ENCODE results near the gene CENATAC. TPM values are rescaled to one million over a fixed set of nuclear protein-coding genes. Genes with fewer than 3 reads are reported as not detected.
A peak's percentile ranks its signal among the peaks of the same experiment; 100 is the strongest.
"Not testable (repeated sequence)": the region's sequence is repeated elsewhere in the genome, so short reads cannot be mapped to it uniquely, and the experiment has no call there.

Gene CENATAC
- total RNA-seq, 1 donor from 2014 or later: 8.4 TPM

DNA sequence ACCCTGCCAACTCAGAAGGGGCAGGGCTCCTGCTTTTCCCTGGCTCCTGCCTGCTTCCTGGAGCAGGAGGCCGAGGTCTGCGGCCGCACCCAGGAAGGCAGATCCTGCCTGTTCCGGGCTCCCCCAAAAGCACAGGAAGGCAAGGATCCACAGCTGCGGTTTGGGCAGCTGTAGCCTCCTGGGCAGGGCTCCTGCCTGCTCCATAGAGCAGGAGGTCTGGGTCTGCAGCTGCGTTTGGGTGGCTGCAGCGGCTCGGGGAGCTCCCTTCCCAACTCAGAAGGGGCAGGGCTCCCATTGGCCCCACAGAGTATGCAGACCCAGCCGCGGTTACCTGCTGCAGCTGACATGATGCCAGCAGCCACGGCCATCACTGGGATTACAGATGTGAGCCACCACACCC is 36.3 kb upstream of the CENATAC start:
- Histone ChIP-seq H3K36me3 (ENCODE audit: control insufficient read depth in 3 of 3, insufficient read depth in 3 of 3, low read length in 3 of 3) (no peaks in the 10 kb centered on the region), H3K4me1 (ENCODE audit: control insufficient read depth in 3 of 3, insufficient read depth in 3 of 3, low read length in 3 of 3) (peaks cover 0 to 4% (median 0%) of the 10 kb centered on the region in 3 donors), H3K27me3 (ENCODE audit: control insufficient read depth in 3 of 3, insufficient read depth in 3 of 3, low read length in 3 of 3) (peaks cover 0 to 4% (median 0%) of the 10 kb centered on the region in 3 donors), H3K9ac (ENCODE audit: low read depth in 1 of 3, low read length in 3 of 3) (no peak overlapping the region), H3K27ac (ENCODE audit: low read depth, low read length) (no peak overlapping the region), H3K4me3 (ENCODE audit: low read length in 3 of 3) (no peak overlapping the region), H3K9me3 (ENCODE audit: control insufficient read depth in 3 of 3, low read length in 3 of 3) (no peaks in the 10 kb centered on the region)

DNA sequence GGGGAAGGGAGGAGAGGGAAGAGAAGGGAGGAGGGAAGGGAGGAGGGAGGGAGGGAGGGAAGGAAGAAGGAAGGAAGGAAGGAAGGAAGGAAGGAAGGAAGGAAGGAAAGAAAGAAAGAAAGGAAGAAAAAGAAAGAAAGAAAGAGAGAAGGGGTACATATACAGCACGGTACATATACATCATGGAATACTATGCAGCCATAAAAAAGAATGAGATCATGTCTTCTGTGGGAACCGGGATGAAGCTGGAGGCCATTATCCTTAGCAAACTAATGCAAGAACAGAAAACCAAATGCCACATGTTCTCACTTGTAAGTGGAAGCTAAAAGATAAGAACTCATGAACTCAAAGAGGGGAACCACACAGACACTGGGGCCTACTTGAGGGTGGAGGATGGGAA is 28.4 kb upstream of the CENATAC start:
- not testable (repeated sequence) for H3K9me3 ChIP-seq (ENCODE audit: control insufficient read depth in 3 of 3, low read length in 3 of 3); H3K27me3 ChIP-seq (ENCODE audit: control insufficient read depth in 3 of 3, insufficient read depth in 3 of 3, low read length in 3 of 3); H3K27ac ChIP-seq (ENCODE audit: low read depth, low read length); H3K9ac ChIP-seq (ENCODE audit: low read depth in 1 of 3, low read length in 3 of 3); H3K36me3 ChIP-seq (ENCODE audit: control insufficient read depth in 3 of 3, insufficient read depth in 3 of 3, low read length in 3 of 3); H3K4me3 ChIP-seq (ENCODE audit: low read length in 3 of 3); H3K4me1 ChIP-seq (ENCODE audit: control insufficient read depth in 3 of 3, insufficient read depth in 3 of 3, low read length in 3 of 3)

DNA sequence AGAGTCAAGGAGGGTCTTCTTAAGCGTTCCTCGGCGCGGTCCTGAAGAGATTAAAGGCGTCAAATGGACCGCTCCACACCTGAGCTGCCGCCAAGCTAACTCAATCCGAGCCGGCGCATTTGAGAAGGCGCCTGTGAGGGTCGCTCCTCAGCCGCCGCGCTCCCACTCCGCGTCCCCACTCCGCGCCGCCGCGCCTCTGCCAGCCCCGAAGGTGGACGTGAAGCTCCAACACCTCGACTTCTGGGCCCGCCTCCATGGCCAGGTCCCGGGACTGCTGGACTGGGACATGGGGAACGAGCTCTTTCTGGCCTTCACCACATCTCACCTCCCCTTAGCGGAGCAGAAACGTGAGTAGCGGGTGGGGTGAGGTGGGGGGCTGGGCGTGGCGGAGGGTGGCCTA is 26.3 kb upstream of the CENATAC start, which contains the start of gene FOXR1:
Gene FOXR1 (plus strand): TSS at position 116 of the 400 bp plus-strand sequence. CDS start 171 bp downstream, at position 287.
- Histone ChIP-seq H3K27me3 (ENCODE audit: control insufficient read depth in 3 of 3, insufficient read depth in 3 of 3, low read length in 3 of 3) (peaks cover 2 to 5% (median 3%) of the 10 kb centered on the region in 3 donors), H3K36me3 (ENCODE audit: control insufficient read depth in 3 of 3, insufficient read depth in 3 of 3, low read length in 3 of 3) (no peaks in the 10 kb centered on the region), H3K27ac (ENCODE audit: low read depth, low read length) (no peak within 1 kb of the TSS), H3K9ac (ENCODE audit: low read depth in 1 of 3, low read length in 3 of 3) (no peak within 1 kb of the TSS), H3K9me3 (ENCODE audit: control insufficient read depth in 3 of 3, low read length in 3 of 3) (no peaks in the 10 kb centered on the region), H3K4me3 (ENCODE audit: low read length in 3 of 3) (no peak within 1 kb of the TSS), H3K4me1 (ENCODE audit: control insufficient read depth in 3 of 3, insufficient read depth in 3 of 3, low read length in 3 of 3) (no peaks in the 10 kb centered on the region)

DNA sequence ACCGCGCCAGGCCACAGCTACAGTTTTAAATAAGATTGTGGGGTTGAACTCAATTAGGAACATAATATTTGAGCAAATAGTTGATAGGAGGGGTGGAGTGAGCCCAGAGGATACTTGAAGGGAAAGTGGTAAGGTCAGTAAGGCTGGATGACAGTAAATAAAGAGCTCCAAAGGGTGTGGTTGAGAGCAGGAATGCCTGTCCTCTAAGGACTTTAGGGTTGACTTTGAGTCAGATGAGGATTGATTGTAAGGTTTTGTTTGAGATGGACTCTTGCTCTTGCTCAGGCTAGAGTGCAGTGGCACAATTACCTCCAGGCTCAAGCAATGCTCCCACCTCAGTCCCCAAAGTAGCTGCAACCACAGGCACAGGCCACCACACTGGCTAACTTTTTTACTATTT is 24.0 kb upstream of the CENATAC start:
- no peaks in the 10 kb centered on the region for H3K36me3 ChIP-seq (ENCODE audit: control insufficient read depth in 3 of 3, insufficient read depth in 3 of 3, low read length in 3 of 3)
- H3K9me3 ChIP-seq (ENCODE audit: control insufficient read depth in 3 of 3, low read length in 3 of 3): no peaks in the 10 kb centered on the region
- H3K27me3 ChIP-seq (ENCODE audit: control insufficient read depth in 3 of 3, insufficient read depth in 3 of 3, low read length in 3 of 3): peaks cover 2 to 5% (median 3%) of the 10 kb centered on the region in 3 donors
- no peaks in the 10 kb centered on the region for H3K4me1 ChIP-seq (ENCODE audit: control insufficient read depth in 3 of 3, insufficient read depth in 3 of 3, low read length in 3 of 3)
- H3K4me3 ChIP-seq (ENCODE audit: low read length in 3 of 3): no peak overlapping the region
- H3K27ac ChIP-seq (ENCODE audit: low read depth, low read length): no peak overlapping the region
- H3K9ac ChIP-seq (ENCODE audit: low read depth in 1 of 3, low read length in 3 of 3): no peak overlapping the region

DNA sequence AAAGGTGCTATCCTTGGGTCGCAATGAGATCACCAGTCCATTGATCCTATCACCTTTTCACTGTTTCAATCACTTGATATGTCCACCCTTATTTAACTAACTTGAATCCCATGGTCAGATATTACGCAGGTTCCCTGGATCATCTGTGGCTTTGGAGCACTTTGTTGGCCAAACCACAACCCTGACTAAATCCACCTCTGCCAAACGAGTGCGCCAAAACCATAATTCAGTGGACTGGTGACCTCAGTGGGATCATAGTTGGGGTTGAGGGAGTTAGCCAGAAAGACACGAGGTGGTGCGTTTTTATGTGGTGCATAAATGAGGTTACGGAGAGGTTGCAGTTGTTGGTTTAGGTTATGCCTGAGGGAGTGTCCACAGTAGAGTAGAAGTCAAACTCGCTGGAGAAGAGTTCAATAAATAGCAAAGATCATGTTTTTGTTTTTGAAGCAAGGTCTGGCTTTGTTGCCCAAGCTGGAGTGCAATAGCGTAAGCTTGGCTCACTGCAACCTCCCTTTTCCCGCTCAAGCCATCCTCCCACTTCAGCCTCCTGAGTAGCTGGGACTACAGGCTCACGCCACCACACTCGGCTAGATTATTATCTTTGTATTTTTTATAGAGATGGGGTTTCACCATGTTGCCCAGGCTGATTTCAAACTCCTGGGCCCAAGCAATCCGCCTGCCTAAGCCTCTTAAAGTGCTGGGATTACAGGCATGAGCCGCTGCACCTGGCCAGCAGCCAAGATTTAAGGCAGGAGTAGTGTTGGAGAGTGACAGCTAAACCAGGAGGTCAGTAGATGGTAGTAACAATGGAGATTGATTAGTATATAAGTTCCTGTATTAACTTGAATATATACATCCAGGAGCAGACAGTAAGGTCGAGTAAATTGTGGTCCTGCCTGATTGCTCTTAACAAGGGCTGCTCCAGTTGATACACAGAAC is 21.9 kb upstream of the CENATAC start:
- no peak overlapping the region for H3K4me3 ChIP-seq (ENCODE audit: low read length in 3 of 3)
- peaks cover 0 to 5% (median 2%) of the 10 kb centered on the region in 3 donors for H3K27me3 ChIP-seq (ENCODE audit: control insufficient read depth in 3 of 3, insufficient read depth in 3 of 3, low read length in 3 of 3)
- H3K9ac ChIP-seq (ENCODE audit: low read depth in 1 of 3, low read length in 3 of 3): no peak overlapping the region
- H3K9me3 ChIP-seq (ENCODE audit: control insufficient read depth in 3 of 3, low read length in 3 of 3): no peaks in the 10 kb centered on the region
- peaks cover 3 to 7% (median 5%) of the 10 kb centered on the region in 3 donors for H3K4me1 ChIP-seq (ENCODE audit: control insufficient read depth in 3 of 3, insufficient read depth in 3 of 3, low read length in 3 of 3)
- no peaks in the 10 kb centered on the region for H3K36me3 ChIP-seq (ENCODE audit: control insufficient read depth in 3 of 3, insufficient read depth in 3 of 3, low read length in 3 of 3)
- no peak overlapping the region for H3K27ac ChIP-seq (ENCODE audit: low read depth, low read length)

DNA sequence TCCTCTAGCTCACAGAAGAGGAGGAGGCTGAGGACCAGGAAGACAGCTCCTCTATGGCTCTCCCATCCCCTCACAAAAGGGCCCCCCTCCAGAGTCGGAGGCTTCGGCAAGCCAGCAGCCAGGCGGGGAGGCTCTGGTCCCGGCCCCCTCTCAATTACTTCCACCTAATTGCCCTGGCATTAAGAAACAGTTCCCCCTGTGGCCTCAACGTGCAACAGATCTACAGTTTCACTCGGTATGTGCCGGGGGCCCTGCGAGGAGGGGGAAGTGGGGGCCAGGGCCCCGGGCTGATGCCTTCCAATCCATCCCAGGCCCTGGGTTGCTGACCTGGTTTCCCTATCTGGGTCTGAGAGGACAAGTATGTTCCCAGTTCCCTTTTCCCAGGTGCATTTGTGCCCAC is 18.5 kb upstream of the CENATAC start:
- Histone ChIP-seq H3K27ac (ENCODE audit: low read depth, low read length) (no peak overlapping the region), H3K36me3 (ENCODE audit: control insufficient read depth in 3 of 3, insufficient read depth in 3 of 3, low read length in 3 of 3) (no peaks in the 10 kb centered on the region), H3K4me1 (ENCODE audit: control insufficient read depth in 3 of 3, insufficient read depth in 3 of 3, low read length in 3 of 3) (peaks cover 3 to 8% (median 8%) of the 10 kb centered on the region in 3 donors), H3K9ac (ENCODE audit: low read depth in 1 of 3, low read length in 3 of 3) (no peak overlapping the region), H3K9me3 (ENCODE audit: control insufficient read depth in 3 of 3, low read length in 3 of 3) (no peaks in the 10 kb centered on the region), H3K4me3 (ENCODE audit: low read length in 3 of 3) (no peak overlapping the region), H3K27me3 (ENCODE audit: control insufficient read depth in 3 of 3, insufficient read depth in 3 of 3, low read length in 3 of 3) (no peaks in the 10 kb centered on the region)

DNA sequence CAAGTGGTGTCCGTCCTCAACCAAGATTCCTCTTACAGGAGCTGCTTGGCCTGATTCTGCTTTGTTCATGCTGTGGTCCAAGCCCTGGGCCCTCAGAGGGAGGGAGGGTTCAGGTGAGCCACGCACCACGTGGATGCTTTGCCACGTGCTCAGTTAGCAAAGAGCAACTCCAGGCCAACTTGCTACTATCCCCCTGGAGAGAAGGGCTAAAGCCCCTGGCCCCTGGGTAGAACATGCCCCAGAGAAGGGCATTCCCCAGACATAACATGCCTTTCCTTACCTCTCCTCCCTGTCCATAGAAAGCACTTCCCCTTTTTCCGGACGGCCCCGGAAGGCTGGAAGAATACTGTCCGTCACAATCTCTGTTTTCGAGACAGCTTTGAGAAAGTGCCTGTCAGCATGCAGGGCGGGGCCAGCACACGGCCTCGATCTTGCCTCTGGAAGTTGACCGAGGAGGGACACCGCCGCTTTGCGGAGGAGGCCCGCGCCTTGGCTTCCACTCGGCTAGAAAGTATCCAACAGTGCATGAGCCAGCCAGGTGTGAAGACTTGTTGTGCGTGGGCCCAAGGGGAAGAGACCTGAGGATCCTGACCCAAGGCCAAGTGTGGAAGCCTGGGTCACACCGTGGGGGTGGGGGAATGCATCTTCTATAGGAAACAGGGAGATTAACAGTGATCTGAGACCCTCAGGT is 17.6 kb upstream of the CENATAC start:
- peak overlapping the region; percentile 12 to 43 (median 41) for H3K4me3 ChIP-seq (ENCODE audit: low read length in 3 of 3)
- peaks cover 8 to 15% (median 13%) of the 10 kb centered on the region in 3 donors for H3K4me1 ChIP-seq (ENCODE audit: control insufficient read depth in 3 of 3, insufficient read depth in 3 of 3, low read length in 3 of 3)
- no peaks in the 10 kb centered on the region for H3K36me3 ChIP-seq (ENCODE audit: control insufficient read depth in 3 of 3, insufficient read depth in 3 of 3, low read length in 3 of 3)
- H3K9me3 ChIP-seq (ENCODE audit: control insufficient read depth in 3 of 3, low read length in 3 of 3): no peaks in the 10 kb centered on the region
- no peaks in the 10 kb centered on the region for H3K27me3 ChIP-seq (ENCODE audit: control insufficient read depth in 3 of 3, insufficient read depth in 3 of 3, low read length in 3 of 3)
- H3K27ac ChIP-seq (ENCODE audit: low read depth, low read length): no peak overlapping the region
- peak overlapping the region in 1 of 3 donors; percentile 45 for H3K9ac ChIP-seq (ENCODE audit: low read depth in 1 of 3, low read length in 3 of 3)

DNA sequence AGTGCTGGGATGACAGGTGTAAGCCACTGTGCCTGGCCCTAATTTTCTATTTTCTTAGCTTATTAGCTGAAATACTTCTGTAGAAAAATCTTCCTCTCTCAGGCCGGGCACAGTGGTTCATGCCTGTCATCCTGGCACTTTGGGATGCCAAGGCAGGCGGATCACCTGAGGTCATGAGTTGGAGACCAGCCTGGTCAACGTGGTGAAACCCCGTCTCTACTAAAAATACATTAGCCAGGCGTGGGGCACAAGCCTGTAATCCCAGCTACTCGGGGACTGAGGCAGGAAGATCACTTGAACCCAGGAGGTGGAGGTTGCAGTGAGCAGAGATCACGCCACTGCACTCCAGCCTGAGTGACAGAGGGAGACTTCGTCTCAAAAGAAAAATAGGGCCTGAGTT is 13.6 kb upstream of the CENATAC start:
- peak overlapping the region in 1 of 3 donors; percentile 73 for H3K9ac ChIP-seq (ENCODE audit: low read depth in 1 of 3, low read length in 3 of 3)
- H3K27me3 ChIP-seq (ENCODE audit: control insufficient read depth in 3 of 3, insufficient read depth in 3 of 3, low read length in 3 of 3); H3K4me3 ChIP-seq (ENCODE audit: low read length in 3 of 3); H3K36me3 ChIP-seq (ENCODE audit: control insufficient read depth in 3 of 3, insufficient read depth in 3 of 3, low read length in 3 of 3); H3K9me3 ChIP-seq (ENCODE audit: control insufficient read depth in 3 of 3, low read length in 3 of 3): not testable (repeated sequence)
- H3K27ac ChIP-seq (ENCODE audit: low read depth, low read length): peak overlapping the region; percentile 69
- peaks cover 8 to 15% (median 13%) of the 10 kb centered on the region in 3 donors for H3K4me1 ChIP-seq (ENCODE audit: control insufficient read depth in 3 of 3, insufficient read depth in 3 of 3, low read length in 3 of 3)

DNA sequence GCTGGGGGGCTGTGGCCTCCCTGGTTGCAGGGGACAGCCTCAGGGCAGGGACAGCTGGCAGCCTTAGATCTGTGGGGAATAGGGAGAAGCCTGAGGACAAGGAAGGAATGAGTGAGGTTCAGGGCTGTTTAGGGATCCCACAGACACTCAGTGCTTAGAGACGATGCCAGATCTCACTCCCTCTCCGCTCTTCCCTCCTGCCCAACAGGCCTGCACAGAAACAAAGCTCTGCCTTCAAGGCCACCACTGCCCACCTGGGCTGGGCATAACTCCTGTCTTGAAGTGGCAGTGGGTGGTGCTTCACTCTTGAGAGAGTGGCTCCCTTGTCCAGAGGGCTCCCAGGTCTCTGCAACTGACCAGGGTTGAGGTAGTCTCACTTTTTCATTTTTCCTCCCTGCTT is 13.1 kb upstream of the CENATAC start:
- Histone ChIP-seq H3K36me3 (ENCODE audit: control insufficient read depth in 3 of 3, insufficient read depth in 3 of 3, low read length in 3 of 3) (no peaks in the 10 kb centered on the region), H3K9ac (ENCODE audit: low read depth in 1 of 3, low read length in 3 of 3) (peak overlapping the region in 1 of 3 donors; percentile 73), H3K4me3 (ENCODE audit: low read length in 3 of 3) (no peak overlapping the region), H3K27me3 (ENCODE audit: control insufficient read depth in 3 of 3, insufficient read depth in 3 of 3, low read length in 3 of 3) (no peaks in the 10 kb centered on the region), H3K9me3 (ENCODE audit: control insufficient read depth in 3 of 3, low read length in 3 of 3) (no peaks in the 10 kb centered on the region), H3K4me1 (ENCODE audit: control insufficient read depth in 3 of 3, insufficient read depth in 3 of 3, low read length in 3 of 3) (peaks cover 8 to 15% (median 13%) of the 10 kb centered on the region in 3 donors), H3K27ac (ENCODE audit: low read depth, low read length) (peak overlapping the region; percentile 69)

DNA sequence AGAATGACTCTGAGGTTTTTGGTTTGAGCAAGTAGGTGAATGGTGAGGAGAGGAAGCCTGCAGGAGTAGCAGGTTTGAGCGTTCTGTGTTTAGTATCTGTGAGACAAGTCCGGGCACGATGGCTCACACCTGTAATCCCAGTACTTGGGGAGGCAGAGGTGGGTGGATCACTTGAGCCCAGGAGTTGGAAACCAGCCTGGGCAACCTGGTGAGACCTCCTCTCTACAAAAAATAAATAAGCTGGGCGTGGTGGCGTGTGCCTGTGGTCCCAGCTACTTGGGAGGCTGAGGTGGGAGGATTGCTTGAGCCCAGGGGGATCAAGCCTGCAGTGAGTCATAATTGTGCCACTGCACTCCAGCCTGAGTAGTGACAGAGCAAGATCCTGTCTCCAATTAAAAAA is 9.7 kb upstream of the CENATAC start:
- Histone ChIP-seq H3K4me3 (ENCODE audit: low read length in 3 of 3) (no peak overlapping the region), H3K27me3 (ENCODE audit: control insufficient read depth in 3 of 3, insufficient read depth in 3 of 3, low read length in 3 of 3) (no peaks in the 10 kb centered on the region), H3K36me3 (ENCODE audit: control insufficient read depth in 3 of 3, insufficient read depth in 3 of 3, low read length in 3 of 3) (no peaks in the 10 kb centered on the region)

More for the DNA sequence above, 9.7 kb upstream of the CENATAC start:
- H3K9me3 ChIP-seq (ENCODE audit: control insufficient read depth in 3 of 3, low read length in 3 of 3): no peaks in the 10 kb centered on the region
- H3K9ac ChIP-seq (ENCODE audit: low read depth in 1 of 3, low read length in 3 of 3): no peak overlapping the region
- H3K27ac ChIP-seq (ENCODE audit: low read depth, low read length): no peak overlapping the region
- peaks cover 5 to 8% (median 8%) of the 10 kb centered on the region in 3 donors for H3K4me1 ChIP-seq (ENCODE audit: control insufficient read depth in 3 of 3, insufficient read depth in 3 of 3, low read length in 3 of 3)

Measured in skeletal muscle tissue (tissue), 4 donors.